ENCODE measurements around the gene C2orf80.
A peak's percentile ranks its signal among the peaks of the same experiment; 100 is the strongest.
"Not testable (repeated sequence)": the region's sequence is repeated elsewhere in the genome, so short reads cannot be mapped to it uniquely, and the experiment has no call there.

C2orf80 gene

DNA sequence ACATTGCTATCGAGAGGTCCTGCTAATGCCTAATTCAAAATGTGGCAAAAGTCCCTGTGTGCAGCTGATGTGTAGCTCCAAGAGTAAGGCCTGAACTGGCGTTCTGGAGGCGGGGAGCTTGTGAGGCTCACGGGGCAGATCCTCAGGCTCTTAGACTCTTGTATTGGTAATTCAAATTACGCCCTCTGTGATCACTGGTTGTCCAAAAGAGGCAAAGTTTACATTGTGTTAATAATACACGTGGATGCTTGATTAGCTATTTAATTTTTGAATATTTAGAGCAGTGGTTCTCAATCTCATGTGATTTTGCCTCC lies 14.0 kb downstream of the C2orf80 start:
- no peak for DNase-seq

DNA sequence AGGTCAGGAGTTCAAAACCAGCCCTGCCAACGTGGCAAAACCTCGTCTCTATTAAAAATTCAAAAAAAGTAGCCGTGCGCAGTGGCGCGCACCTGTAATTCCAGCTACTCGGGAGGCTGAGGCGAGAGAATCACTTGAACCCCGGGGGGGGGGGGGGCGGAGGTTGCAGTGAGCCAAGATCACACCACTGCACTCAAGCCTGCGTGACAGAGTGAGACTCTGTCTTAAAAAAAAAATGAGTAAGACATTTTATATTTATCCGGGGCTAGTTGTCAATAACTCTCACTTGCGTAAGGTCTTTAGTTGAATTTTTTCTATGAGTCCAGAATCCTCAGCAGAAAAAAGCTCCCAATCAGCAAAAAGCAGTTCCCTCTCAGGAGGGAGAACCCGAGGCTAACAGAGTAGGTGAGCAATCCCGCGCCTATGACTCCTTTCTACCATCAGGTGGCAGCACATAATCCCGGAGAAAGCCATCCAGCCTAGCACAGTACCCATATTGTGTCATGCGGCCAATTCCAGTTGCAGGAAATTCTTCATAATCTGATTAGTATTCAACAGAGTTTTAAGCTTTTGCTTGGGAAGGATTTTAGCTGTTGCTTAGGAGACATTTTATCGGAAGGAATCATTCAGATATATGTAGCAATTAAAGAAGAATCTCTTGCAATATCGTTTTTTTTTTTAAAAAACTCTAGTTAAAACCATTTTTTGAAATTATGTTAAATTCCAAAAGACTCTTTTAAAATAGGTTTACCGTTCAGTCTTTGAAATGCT lies 14.6 kb downstream of the C2orf80 start:
- DNase-seq: peak; percentile 78

DNA sequence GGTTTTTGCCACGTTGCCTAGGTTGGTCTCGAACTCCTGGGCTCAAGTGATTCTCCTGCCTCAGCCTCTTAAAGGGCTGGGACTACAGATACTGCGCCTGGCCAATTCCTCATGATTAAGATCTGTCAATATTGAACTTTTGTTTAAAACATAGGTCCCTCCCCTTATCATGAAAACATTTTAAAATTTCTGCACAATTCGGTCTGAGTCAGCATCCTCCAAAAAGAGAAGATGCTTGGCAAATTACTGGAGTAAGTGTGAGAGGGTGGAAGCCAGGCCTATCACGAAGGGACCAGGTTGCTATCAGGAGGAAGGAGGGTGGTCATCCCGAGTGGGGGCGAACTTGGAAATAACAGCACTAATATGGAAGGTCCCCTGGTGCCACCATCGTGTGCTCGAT lies 15.7 kb downstream of the C2orf80 start:
- no peak for DNase-seq

DNA sequence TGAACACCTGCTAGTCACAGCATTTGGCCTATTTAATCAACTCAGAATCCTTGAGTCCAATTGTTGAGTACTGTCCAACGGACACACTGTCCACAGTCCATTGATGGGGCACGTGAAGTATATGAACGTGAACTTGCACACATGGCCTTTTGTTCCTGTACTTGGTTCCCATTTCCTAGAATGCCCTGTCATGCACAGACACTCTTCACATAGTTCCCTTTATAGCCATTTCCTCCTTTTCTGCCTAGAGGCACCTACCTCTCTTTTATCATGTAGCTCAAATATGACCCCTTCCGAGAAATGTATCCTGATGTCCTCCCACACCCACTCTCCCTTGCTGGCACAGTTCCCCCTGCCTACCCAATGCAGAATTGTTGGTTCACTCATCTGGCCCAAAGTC lies 17.7 kb downstream of the C2orf80 start:
- DNase-seq: no peak

DNA sequence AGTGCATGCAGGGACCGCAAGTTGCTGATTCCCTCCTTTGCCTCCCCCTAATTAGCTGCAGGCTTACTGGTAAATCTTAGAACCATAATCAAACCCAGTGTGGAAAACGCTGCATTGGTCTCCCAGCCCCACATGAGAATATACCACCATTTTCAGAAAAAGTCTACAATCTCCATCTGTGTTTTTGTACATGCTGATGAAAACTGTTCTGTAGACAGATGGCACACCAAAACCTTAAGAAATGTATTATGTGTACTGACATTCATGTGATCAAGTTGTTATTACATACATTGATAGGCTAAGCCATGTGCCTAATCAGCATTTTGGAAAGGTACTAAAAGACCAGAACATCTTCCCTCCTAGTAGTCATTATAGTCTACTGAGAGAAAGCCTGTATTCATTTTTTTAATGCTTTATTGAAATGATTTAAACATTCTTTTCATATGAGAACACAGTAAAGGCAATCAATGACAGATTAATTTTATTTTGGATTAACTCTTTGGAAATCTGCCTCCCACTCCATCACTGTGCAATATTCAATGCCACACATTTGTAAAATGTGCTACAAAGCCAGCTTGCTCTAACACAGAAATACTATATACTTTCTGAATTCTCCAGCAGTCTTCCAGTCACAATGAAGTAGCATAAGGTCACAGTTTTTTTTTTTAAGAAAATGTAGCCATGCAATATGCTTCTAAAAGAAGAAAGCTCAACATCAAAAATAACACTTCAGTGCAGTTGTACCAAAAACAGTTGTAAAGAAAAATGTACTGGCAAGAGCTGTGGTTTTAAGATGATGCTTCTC lies 24.7 kb downstream of the C2orf80 start:
- DNase-seq: no peak

DNA sequence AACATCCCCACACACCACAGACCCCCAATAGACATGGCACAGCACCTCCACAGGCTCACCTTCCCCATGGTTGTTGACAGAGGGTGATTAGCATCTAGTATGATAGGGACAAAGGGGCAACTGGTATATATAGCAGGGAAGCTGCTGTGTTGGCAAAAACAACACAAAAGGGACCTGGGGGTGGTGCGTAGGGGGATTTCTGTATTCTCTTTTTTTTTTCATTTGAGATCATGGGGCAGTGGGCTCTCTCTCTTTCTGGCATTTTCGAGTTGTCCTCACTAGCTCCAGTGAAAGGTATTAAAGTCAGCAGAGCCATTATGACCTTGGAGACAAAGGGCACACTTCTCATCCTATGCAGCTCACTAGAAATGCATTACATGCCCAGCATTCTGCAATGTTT lies 26.3 kb downstream of the C2orf80 start, which contains the start of gene CRYGA:
Gene CRYGA (minus strand): TSS at position 101 of the 400 bp plus-strand sequence. CDS start 33 bp downstream, at position 68.
- DNase-seq: no peak

DNA sequence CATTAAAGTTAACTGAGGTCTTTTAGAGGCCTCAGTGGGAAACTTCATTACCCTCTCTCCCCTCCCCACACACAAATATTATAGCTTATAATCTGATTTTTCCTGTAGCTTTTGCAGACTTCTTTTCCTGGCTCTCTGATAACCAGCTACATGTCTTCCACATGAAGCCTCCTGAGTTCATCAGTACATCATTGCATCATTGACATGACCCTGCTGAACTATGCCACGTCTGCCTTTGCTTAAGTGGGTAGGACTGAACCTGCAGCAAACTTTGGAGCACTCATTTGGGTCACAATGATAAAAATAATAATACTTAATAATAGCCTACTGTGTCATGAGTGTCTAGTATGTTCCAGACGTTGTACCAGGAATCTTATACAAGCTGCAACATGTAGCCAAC lies 33.4 kb downstream of the C2orf80 start:
- DNase-seq: no peak

DNA sequence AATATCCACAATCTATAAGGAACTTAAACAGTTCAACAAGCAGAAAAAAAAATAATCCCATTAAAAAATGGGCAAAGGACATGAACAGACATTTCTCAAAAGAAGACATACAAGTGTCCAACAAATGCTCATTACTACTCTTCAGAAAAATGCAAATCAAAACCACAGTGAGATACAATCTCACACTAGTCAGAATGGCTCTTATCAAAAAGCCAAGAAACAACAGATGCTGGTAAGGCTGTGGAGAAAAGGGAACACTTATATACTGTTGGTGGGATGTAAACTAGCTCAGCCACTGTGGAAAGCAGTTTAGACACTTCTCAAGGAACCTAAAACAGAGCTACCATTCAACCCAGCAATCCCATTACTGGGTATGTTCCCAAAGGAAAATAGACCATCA lies 36.7 kb downstream of the C2orf80 start:
- DNase-seq: no peak

DNA sequence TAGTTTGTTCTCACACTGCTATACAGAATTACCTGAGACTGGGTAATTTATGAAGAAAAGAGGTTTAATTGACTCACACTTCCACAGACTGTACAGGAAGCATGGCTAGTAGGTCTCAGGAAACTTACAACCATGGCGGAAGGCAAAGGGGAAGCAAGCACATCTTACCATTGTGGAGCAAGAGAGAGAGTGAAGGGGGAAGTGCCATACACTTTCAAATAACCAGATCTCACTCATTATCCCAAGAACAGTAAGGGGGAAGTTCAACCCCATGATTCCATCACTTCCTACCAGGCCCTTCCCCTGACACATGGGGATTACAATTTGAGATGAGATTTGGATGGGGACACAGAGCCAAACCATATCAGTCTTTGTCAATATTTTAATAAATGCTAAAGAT lies 38.9 kb downstream of the C2orf80 start:
- no peak for DNase-seq

DNA sequence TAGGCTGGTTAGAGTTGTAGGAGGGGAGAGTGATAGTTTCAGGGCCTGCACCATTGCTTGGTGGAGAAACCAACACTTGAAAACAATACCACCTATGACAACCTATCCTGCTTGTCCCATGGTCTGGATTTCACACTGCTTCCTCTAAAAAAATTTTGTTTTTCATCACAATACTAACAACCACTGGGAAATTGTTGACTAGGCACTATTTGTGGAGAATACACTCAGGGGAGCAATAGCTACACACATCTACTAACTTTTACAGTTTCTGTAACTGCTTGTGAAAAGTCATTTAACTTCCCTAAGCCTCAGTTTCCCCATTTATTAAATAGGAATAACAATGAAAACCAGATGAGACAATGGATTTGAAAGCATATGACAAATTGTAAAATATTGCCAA lies 39.7 kb downstream of the C2orf80 start:
- DNase-seq: no peak

DNA sequence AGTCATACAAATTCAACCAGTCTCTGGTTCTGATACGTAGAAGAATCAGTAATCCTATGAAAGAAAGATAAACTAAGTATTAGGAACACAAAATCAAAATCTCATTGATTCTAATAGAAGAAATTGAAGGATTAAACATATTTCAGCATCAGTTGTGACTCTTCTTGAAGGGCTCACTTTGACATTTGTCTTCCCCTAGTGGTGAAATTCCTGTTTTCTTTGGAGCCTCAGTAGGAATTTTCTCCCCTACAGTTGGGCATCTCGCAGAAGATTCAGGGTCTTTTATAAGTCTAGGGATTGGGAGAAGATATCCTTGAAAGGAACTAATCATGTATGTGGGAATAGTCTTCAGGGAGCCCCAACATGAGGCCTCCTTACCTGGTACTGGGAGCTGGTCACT lies 41.0 kb downstream of the C2orf80 start:
- no peak for DNase-seq

DNA sequence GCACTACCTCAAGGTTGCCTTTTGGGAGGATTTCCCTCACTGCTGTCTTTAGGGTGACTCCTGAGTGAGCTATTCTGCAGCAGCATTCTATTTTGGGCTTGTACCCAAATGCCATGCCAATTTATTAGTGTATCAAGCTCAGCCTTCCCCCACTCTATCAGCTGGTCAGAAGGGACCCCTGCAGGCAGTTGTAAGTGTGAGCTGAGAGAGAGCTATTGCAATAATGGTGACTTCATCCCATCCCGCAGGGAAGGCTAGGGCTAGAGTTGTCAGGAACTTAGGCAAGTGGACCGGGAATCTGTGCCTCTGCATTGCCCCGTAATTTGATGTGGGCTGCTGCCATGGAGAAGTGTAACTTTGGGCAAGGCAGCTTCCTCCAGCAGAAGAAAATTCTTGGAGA lies 42.1 kb downstream of the C2orf80 start:
- no peak for DNase-seq

DNA sequence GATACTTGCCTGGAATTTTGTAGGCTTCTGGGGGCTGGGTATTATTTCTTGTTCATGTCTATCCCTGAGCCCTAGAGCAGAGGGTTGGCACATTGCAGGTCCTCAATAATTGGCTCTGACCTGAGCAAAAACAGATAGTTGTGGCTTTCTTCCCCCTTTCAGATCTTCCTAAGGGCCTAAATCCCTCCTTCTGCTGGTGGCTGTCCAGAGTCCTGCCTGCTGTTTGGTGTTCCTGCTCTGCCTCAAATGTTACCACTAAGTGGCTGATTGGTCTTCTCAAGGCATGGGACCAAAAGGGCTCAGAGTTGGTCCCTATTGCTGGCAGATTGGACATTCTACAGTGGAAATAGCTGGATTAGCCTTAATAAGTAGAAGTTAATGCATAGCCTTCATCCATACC lies 42.8 kb downstream of the C2orf80 start:
- DNase-seq: no peak

DNA sequence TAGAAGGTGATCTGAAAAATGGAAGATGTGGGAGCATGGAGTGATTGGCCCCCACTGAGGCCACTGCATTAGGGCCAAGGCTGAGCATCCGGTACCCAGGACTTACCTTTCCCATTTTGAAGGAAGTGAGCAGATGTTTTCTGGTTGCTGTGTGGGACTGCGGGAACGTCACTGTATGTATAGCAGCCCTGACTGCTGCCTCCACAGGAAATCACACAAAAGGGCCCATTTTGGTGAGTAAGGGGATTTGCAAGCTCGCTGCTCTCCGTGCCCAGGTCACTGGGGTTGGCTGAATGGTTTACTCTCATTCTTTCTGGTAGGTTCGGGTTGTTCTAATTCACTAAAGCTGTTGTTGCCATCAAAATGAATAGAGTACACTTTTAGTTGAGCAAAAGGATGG lies 43.8 kb downstream of the C2orf80 start, which contains the start of gene CRYGB:
Gene CRYGB (minus strand): TSS at position 153 of the 400 bp plus-strand sequence. CDS start 38 bp downstream, at position 115.
- no peak for DNase-seq

DNA sequence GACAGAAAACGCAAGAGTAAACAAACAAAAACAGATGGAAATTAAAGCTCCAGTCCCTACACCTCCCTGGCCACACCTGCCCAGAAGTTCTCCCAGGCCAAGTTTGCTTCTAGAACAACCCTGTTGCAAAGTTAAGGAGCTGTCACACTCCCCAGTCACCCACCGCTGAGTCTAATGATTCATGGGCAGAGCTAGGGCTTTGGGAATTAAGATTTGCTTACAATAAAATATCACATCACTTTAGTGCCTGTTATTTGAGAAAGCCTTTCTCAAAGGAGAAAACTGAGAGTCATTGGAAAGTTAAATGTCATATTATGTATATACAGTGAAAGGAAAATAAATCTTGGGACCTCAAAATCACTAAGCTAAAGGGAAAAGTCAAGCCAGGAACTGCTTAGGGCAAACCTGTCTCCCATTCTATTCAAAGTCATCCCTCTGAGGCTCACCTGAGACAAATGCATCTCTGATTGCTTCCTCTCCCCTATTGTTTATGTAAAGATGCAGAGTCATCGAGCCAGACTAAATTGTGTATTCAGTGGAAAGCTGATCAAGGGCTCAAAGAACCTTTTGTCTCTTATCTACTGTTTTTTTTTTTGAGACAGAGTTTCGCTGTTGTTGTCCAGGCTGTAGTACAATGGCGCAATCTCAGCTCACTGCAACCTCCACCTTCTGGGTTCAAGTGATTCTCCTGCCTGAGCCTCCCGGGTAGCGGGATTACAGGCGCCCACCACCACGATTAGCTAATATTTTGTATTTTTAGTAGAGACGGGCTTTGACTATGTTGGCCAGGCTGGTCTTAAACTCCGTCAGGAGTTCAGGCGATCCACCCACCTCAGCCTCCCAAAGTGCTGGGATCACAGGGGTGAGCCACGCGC lies 46.7 kb downstream of the C2orf80 start:
- no peak for DNase-seq

DNA sequence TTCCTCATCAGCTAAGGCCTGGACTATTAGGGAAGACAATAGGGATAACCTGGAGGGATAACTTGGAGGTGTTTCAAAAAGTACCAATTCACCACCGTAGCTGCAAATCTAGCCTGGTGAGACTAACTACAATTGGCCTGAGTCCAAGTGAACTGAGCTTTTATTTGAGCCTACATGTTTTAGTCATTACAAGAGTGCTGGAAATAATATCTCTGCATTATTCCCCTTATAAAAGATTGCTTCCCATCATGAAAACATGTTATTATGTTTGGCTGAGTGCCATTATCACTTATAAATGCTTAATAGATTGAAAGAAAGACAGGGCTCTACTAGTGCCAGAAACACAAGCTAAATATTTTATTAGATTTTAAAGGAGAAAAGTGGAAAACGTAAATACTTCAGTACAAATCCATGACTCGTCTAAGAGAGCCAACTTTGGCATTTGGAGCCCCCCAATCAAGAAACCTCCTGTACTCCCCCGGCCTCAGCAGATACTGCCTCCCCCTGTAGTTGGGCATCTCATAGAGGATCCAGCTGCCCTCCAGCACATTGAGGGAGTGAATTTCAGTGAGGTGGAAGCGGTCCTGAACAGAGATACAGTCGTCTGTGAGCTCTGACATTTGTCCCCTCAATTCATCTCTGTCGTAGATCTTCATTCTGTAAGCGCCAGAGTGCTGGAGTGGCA lies 47.4 kb downstream of the C2orf80 start:
- no peak for DNase-seq

DNA sequence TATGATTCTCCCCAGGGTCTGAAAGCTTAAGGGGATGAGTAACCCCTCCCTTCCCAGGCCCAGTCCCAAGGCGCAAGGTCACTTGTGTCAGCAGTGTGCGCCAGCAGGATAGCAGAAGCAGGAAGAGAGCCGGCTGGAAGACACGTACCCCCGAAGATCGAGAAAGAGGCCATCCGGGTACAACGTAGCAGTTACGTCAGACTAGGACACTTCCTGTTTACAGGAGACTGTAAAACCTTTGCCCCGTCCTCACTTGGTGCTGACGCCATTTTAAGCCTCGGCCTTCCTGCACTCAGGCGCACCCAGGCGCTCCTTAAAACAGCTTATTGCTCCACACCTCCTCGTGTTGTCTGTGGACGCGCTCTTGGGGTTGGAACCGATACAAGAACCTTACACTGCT lies 50.4 kb downstream of the C2orf80 start:
- DNase-seq: no peak

DNA sequence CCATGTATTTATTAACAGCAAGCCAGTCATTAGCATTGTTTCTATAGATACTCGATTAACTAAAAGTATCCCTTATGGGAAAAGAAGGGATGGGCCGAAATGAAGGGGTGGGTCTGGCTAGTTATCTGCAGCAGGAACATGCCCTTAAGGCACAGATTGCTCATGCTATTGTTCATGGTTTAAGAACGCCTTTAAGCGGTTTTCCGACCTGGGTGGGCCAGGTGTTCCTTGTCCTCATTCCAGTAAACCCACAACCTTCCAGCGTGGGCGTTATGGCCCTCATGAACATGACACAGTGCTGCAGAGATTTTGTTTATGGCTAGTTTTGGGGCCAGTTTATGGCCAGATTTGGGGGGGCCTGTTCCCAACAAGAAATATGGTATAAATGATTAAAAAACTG lies 51.5 kb downstream of the C2orf80 start:
- not testable (repeated sequence) for DNase-seq

DNA sequence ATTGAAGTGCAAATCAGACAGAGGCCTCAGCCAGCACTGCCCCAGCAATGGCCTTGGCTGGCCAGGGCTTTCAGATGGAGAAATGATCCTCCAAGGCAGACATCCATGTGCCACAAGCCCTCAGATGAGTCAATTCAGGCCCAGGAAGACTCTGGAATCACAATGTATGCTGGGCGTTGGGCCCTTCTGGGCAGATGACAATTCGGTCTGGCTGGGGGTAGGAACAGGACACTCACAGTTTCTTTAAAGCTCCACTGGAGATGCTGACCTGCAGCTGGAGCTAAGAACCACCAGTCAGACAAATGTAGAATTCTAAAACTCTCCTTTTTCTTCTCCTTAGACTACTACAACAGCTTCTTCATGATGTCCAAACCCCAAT lies 53.1 kb downstream of the C2orf80 start:
- DNase-seq: no peak

DNA sequence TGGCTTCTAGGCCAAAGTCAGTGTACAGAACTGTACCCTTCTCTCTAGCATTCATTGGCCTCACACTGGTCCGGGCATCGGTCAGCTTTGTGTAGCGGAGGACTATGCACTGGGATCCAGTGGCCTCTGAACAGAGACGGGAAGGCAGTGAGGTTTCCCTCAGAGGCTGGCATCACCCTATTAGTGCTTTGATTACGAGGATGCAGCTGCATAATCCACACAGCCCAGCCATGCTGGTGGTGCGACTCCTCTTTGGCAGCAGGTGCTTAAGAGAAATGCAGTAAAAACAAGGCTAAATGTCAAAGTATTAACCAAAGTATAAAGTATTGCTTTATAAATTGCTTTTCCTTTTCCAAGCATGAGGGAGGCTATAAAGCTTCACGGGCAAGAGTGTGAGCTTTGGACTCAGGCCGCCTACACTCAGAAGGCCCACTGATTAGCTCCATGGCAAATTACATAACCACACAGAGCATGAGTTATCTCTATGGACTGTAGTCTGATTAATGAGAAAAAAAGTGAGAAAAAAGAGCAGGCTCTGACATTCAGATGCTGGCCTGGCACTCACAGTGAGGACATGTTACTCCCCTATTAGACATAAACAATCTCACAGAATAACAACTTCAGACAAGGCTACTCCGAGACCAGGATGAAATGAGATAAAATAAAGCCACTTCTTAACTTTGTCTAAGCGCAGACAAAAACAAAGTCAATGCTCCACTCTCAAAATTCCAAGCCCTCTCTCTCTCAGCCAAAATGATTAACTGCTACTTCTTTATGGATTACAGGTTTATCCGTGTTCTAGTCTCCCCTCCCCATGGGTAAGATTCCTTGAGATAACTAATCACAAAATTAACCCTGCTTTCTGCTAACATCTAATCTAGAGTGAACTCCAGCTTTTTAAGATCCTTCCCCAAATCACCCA lies 53.8 kb downstream of the C2orf80 start:
- no peak for DNase-seq

DNA sequence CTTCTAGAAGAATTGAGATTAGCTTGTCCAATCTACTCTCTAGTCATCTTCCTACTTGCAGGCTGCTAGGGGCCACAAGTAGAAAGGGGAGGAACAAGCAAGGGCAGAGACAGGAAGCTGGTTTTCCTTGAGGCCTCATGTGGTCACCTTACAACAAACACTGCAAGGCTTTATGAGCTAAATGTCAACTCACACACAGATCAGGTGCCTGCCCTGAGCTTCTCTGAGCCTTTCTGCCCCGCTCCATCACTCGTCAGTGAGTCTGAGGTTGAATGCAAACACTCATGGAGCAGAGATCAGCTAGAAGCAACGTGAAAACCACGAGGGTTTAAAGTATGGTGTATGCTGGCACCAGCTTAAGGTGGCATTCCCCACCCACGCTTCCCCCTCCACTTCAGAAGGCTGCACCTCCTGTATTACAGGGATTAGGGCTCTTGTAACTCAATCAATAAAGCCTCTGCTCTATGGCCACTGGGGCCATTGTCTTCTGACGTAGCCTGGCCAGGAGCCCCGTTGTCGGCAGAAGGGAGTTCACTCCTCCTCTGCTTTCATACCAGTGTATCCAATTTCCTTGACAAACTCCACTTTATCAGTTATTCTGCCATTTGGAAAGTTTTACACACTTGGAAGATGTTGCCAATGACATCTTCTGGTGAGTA lies 54.8 kb downstream of the C2orf80 start:
- no peak for DNase-seq

Data from right forelimb (tissue), 1 donor.